ENCODE data around the gene STIP1.
"Not testable (repeated sequence)": the region's sequence is repeated elsewhere in the genome, so short reads cannot be mapped to it uniquely, and the experiment has no call there.

STIP1 gene

GRCh38 chr11:64161037-64161436, 24.9 kb upstream of the STIP1 start:
- DNase-seq: no peak

GRCh38 chr11:64162769-64163168, 23.2 kb upstream of the STIP1 start:
- not testable (repeated sequence) for DNase-seq

DNA sequence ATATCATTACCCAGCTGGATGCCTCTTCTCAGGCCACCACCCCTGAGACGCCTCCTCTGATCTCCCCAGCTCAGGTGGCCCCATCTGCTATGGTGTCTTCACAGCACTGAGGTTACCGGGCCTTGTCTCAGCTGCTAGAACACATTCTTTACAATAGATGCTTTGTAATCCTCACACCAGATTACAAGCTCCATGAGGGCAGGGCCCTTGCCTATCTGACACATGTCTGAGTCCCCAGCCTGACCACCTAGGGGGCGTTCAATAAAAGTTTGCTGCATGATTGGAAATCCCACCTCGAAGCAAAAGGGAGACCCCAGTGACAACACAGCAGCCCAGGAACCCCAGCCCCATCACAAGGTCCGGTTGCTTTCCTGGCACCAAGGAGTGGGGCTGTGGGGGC, 22.0 kb upstream of the STIP1 start:
- no peak for DNase-seq

GRCh38 chr11:64164392-64165312, 21.3 kb upstream of the STIP1 start:
- DNase-seq: no peak

GRCh38 chr11:64165481-64165841, 20.5 kb upstream of the STIP1 start:
- no peak for DNase-seq

GRCh38 chr11:64165842-64166635, 19.9 kb upstream of the STIP1 start, which contains the start of gene MACROD1:
Gene MACROD1 (minus strand): TSS chr11:64166113. CDS start chr11:64165994, 119 bp downstream.
- peak; percentile 29 for DNase-seq

GRCh38 chr11:64170419-64170818, 15.6 kb upstream of the STIP1 start:
- DNase-seq: no peak

GRCh38 chr11:64173616-64174355, 12.2 kb upstream of the STIP1 start:
- no peak for DNase-seq

DNA sequence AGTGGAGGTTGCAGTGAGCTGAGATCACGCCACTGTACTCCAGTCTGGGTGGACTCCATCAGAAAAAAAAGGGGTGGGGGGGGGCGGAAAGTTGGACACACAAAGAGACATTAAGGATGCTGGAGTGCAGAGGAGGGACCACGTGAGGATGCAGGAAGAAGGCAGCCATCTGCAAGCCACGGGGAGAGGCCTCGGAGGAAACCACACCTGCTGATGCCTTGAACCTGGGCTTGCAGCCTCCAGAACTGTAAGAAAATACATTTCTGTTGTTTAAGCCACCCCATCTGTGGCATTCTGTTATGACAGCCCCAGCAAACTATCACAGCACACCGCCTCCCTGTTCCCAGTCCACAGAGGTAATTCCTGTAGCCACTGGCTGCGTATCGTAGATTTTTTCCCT, 9.2 kb upstream of the STIP1 start:
- DNase-seq: no peak

DNA sequence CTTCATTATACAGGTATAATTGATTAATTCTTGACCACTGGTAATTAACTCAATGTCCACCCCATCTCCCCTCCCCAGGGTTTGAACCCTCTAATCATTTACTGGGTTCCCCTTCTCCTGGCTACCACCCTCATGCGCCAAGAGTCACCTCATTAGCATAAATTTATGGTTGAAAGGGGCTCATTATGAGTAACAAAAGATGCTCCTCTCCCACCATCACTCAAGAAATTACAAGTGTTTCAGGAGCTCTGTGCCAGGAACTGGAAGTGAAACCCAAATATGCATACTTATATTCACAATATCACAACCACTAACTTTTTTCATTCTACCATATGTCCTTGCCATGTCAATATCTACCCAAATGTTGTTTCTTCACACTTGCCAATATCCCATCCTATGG, 7.8 kb upstream of the STIP1 start:
- no peak for DNase-seq

- DNase-seq: no peak
These were observed 6.9 kb upstream of the STIP1 start for GRCh38 chr11:64178951-64179639.

- DNase-seq: no peak
These were observed 5.1 kb upstream of the STIP1 start for GRCh38 chr11:64180891-64181290.

DNA sequence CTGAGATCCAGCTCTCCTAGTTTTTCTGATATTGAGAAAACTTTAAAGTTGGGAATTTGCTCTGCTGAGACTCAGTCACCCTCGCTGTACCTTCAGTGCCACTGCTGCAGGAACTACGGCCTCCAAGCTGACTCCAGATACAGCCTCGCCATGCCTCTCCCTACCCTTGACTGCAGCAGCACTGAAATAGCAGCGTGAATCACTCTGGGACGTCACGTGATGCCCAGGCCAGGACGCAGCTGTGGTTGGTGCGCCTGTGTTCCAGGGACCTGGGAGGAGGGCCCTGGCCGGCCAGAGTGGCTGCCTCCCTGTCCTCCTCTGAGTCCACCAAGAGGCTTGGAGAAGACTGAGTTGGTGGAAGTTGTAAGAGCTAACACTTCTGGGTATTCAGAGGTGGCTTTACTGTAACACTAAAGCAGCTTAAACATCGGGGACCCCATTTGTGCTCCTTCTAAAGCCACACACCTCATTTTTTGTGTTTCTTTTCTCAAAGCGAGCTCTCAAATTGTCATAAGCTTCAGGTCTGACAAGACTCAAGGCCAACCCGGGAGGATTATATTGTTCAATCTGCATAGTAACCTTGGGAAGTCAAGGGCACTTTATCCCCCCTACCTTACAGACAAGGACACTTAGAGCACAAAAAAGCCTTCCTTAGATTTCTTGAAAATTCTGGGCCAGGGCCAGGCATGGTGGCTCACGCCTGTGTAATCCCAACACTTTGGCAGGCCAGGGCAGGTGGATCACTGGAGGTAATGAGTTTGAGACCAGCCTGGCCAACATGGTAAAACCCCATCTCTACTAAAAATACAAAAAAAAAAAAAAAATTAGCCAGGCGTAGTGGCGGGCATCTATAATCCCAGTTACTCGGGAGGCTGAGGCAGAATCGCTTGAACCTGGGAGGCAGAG, 4.2 kb upstream of the STIP1 start:
- no peak for DNase-seq

- no peak for DNase-seq
These were observed 2.1 kb upstream of the STIP1 start for GRCh38 chr11:64183890-64184289.

- no peak for DNase-seq
These were observed 737 bp upstream of the STIP1 start for GRCh38 chr11:64185175-64185692.

DNA sequence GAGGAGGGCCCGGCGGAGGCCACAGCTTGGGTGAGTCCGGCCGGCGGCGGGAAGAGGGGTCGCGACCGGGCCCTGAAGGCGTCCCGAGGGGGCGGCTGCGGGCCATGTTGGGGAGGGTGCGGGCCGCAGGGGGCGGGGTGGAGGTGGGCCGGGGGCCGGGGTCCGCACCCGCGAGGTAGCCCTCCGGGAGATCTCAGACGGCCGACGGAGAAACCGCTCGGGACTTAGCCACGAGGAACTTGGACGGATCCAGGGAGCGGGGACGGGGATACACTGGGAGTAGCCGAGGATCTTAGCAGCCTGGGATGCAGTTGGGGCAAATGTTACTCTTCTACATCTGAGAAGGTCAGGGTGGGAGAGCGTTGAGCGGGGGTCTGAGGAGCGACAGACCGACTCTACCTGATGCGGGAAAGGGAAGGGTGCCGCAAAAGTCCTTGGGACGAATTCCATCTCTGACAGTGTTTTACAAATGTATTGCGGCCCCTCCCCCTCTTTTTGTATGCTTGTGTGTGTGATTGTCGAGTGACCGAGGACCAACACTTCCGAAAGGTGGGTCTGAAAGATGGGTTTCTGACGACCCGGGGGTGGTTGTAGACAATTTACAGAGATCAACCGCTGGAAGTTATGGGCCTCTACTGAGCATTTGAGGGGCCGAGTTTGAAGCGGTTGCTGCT, 658 bp downstream of the STIP1 start:
- DNase-seq: no peak

GRCh38 chr11:64192434-64192833, 6.5 kb downstream of the STIP1 start:
- DNase-seq: no peak

DNA sequence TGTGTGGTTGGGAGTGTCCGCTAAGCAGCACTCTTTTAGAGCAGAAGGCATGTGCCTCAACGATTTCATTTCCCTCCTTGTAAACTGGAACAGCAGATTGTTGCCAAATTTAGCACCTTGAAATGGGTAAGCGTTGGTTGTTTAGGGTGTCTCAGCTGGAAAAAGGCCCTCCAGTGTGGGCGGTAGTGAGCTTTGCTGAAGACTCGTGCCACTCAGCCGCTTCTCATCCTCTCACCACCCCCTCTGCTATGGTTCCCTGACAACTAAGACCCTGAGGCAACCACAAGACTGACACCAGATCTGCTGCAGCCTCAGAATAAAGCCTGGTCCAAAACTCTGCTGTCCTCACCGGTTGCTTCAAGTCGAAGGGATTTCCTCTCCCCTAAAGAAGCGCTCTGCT, 10.7 kb downstream of the STIP1 start:
- DNase-seq: no peak

GRCh38 chr11:64198511-64198910, 12.5 kb downstream of the STIP1 start:
- no peak for DNase-seq

- DNase-seq: no peak
These were observed 15.6 kb downstream of the STIP1 start for GRCh38 chr11:64201543-64201942.

- DNase-seq: no peak
These were observed 17.0 kb downstream of the STIP1 start for GRCh38 chr11:64202992-64203391.
